Measurements from ENCODE around the gene MELTF.

MELTF gene

GRCh38 chr3:197008436-197009209, 21.0 kb downstream of the MELTF start:
- DNase-seq, result no peak

- DNase-seq, result no peak
These were observed 21.7 kb downstream of the MELTF start for GRCh38 chr3:197007953-197008352.

GRCh38 chr3:197007296-197007940, 22.2 kb downstream of the MELTF start:
- no peak for DNase-seq

GRCh38 chr3:197006860-197007259, 22.8 kb downstream of the MELTF start:
- DNase-seq, result no peak

GRCh38 chr3:197006446-197006845, 23.2 kb downstream of the MELTF start:
- DNase-seq, result no peak

GRCh38 chr3:197003461-197004385, 25.9 kb downstream of the MELTF start:
- DNase-seq, result no peak

- DNase-seq, result peak; percentile 57
These were observed 26.7 kb downstream of the MELTF start for GRCh38 chr3:197002701-197003454.

GRCh38 chr3:197001972-197002700, 27.5 kb downstream of the MELTF start:
- DNase-seq, result no peak

GRCh38 chr3:197001106-197001971, 28.3 kb downstream of the MELTF start:
- no peak for DNase-seq

GRCh38 chr3:197000211-197000610, 29.4 kb downstream of the MELTF start:
- DNase-seq, result no peak

- no peak for DNase-seq
These were observed 30.5 kb downstream of the MELTF start for GRCh38 chr3:196998966-196999760.

- DNase-seq, result no peak
These were observed 32.3 kb downstream of the MELTF start for GRCh38 chr3:196997311-196997710.

- DNase-seq, result peak; percentile 56
These were observed 33.0 kb downstream of the MELTF start for GRCh38 chr3:196996454-196997265.

GRCh38 chr3:196995646-196996355, 33.8 kb downstream of the MELTF start:
- DNase-seq, result no peak

GRCh38 chr3:196995027-196995426, 34.6 kb downstream of the MELTF start:
- no peak for DNase-seq

- DNase-seq, result no peak
These were observed 35.6 kb downstream of the MELTF start for GRCh38 chr3:196994056-196994455.

- DNase-seq, result no peak
These were observed 37.1 kb downstream of the MELTF start for GRCh38 chr3:196992461-196993065.
